ENCODE data around the gene FUS.
"Not testable (repeated sequence)": the region's sequence is repeated elsewhere in the genome, so short reads cannot be mapped to it uniquely, and the experiment has no call there.

The FUS gene

DNA sequence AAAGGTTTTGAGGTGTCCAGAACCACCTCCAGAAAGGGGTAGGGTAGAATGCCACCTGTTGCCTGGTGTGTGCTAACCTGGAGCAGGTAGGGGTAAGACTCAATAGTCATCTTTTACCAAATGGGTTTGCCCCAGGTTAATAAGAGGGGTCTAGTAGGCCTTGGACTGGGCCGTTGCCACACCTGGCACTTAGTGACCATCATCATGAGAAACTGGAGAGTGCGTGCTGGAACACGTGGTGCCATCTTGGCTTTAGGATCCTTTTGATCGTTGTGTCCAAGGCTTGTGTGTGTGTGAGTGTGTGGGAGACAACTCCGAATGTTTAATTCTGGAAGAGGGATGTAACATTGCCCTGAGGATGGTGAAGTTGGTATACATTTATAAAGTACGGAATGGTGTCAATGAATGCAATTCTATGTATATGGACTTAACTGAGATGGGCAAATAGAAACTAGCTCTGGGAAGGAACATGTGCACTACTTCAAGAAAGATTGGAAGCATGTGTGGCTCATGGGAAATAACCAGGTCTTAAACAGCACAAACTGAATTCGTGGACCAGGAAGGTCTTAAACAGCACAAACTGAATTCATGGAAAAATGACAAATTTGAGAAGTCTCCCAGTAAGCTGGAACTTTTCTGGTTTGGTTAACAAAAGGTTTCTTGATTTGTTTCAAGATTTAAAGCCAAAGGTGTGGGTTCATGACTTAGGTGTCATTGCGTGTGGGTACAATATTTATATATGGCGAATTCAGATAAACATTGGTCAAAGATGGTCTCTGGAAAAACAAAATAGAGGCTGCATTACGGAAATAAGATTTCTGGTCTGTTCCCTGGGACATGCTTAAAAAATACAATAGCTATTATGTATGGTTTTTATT is 7.2 kb downstream of the FUS start:
- DNase-seq (ENCODE audit: low spot score) = no peak

- no peak for DNase-seq (ENCODE audit: low spot score)
Observed at GRCh38 chr16:31187808-31188189, 7.9 kb downstream of the FUS start.

DNA sequence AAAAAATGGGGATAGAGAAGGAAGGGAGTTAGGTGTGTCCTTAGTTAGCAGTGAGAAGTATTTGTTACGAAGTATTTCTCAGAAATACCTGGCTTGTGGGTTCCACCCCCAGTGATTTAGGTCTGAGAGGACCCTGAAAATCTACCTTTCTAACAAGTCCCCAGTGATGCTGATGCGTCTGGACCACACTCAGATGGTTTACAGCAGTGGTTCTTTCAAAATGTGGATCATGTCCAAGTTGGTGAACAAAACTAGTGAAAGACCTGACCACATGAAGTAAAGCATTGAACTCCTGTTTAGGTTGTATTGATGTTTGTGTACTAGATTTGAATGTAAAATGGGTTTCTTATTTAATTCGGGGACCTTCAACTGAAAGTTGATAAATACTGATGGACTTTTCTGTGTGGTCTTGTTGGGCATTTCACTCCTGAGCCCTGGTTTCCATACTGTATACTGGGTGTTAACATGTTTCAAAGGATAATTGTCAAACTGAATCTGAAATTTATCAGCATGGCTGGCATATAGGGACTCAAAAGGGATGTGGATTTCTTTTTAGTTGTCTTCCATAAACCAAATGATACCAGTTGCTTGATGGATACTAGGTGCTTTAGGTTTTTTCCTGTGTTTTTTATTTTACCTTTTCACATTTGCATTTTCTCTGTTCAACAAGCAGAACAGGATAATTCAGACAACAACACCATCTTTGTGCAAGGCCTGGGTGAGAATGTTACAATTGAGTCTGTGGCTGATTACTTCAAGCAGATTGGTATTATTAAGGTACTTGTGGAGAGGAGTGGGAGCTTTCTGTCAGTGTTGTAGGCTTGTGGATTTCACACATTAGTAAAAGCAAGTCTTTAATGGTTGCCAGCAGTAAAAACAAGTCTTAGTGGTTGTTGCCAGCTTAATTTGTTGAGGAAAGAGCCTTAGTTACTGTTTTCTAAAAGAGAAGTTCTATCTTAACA is 8.8 kb downstream of the FUS start:
- DNase-seq (ENCODE audit: low spot score) = no peak

DNA sequence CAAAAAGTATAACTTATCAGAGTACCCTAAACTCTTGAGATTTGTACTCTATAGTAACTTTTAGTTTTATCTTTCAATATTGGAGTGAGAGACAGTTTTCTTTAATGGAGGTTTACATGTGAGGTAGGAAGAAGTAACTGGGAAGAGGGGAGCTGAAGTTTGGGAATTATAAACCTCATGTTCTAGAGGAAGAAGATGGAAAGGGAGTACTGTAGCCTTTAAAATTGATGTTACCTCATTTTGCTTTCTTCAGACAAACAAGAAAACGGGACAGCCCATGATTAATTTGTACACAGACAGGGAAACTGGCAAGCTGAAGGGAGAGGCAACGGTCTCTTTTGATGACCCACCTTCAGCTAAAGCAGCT is 9.5 kb downstream of the FUS start:
- DNase-seq (ENCODE audit: low spot score) = no peak

- DNase-seq (ENCODE audit: low spot score) = no peak
Observed at GRCh38 chr16:31190061-31190460, 10.1 kb downstream of the FUS start.

GRCh38 chr16:31190818-31191444 is 11.0 kb downstream of the FUS start:
- DNase-seq (ENCODE audit: low spot score) = no peak

GRCh38 chr16:31191697-31192428 is 11.9 kb downstream of the FUS start:
- DNase-seq (ENCODE audit: low spot score) = no peak

- no peak for DNase-seq (ENCODE audit: low spot score)
Observed at GRCh38 chr16:31192856-31193642, 13.1 kb downstream of the FUS start.

DNA sequence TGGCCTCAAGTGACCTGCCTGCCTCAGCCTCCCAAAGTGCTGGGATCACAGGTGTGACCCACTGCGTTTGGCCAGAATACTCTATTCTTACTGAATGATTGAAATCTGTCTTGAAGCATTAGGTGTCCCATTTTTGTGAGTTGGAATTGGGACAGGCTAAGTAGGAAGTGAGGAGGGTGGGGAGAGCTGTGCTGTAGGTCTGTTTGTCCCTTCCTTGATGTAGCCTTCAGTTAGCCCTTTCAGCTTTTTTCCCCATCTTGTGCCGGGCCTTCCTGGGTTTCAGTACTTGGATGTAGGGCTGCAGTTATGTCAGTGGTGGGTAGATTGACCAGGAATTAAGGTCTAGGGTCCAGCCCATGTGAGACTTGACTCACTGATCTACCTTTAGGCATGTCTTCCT is 13.9 kb downstream of the FUS start:
- DNase-seq (ENCODE audit: low spot score) = no peak

- DNase-seq (ENCODE audit: low spot score) = no peak
Observed at GRCh38 chr16:31194898-31195297, 15.0 kb downstream of the FUS start.

DNA sequence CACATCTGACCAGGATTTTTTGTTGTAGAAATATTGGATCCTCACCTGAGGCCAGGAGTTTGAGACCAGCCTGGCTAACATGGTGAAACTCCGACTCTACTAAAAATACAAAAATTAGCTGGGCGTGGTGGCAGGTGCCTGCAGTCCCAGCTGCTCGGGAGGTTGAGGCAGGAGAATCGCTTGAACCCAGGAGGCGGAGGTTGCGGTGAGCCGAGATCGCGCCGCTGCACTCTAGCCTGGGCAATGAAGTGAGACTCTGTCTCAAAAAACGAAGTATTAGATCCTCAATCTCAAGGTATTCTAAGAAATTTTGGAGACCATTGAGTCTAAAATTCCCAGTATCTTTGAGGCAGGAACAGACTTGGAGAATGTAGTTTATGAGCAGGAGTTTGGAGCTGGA is 15.9 kb downstream of the FUS start:
- DNase-seq (ENCODE audit: low spot score) = not testable (repeated sequence)

DNA sequence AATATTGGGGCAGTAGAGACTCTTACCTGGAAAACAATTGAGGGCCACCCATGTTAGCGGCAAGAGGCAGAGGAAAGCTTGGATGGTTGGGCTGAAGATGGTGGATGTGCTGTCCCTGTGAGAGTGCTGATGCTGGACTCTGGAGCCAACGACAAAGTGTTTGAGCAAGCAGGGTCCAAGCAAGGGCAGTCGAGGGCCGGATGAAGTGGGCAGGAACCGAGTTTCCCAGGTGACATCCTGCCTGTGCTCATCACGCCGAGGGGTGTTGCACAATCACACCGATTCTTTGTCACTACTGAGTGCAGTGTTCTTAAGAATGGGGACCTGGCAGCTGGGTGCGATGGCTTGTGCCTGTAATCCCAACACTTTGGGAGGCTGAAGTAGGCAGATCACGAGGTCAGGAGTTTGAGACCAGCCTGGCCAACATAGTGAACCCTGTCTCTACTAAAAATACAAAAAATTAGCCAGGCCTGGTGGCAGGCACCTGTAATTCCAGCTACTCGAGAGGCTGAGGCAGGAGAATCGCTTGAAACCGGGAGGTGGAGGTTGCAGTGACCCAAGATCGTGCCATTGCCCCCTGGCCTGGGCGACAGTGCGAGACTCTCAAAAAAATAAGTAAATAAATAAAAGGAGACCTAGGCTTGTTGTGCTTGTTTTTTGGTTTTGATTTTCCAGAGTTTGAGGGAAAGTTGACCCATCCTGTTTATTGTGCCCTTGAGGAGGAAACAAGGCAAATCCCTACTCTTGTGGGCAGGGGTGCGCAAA is 16.6 kb downstream of the FUS start:
- DNase-seq (ENCODE audit: low spot score) = no peak

GRCh38 chr16:31198207-31198882 is 18.4 kb downstream of the FUS start:
- DNase-seq (ENCODE audit: low spot score) = no peak

- DNase-seq (ENCODE audit: low spot score) = no peak
Observed at GRCh38 chr16:31199430-31200041, 19.6 kb downstream of the FUS start.

DNA sequence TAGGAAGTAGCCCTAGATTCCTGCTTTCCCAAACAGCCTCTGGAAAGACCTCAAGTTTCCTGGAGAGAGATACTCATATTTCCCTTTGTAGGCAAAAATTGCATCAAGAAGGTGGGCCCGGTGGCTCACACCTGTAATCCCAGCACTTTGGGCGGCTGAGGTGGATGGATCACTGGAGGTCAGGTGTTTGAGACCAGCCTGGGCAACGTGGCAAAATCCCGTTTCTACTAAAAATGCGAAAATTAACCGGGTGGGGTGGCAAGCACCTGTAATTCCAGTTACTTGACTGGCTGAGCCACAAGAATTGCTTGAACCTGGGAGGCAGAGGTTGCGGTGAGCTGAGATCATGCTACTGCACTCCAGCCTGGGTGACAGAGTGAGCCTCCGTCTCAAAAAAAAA is 20.2 kb downstream of the FUS start:
- not testable (repeated sequence) for DNase-seq (ENCODE audit: low spot score)

DNA sequence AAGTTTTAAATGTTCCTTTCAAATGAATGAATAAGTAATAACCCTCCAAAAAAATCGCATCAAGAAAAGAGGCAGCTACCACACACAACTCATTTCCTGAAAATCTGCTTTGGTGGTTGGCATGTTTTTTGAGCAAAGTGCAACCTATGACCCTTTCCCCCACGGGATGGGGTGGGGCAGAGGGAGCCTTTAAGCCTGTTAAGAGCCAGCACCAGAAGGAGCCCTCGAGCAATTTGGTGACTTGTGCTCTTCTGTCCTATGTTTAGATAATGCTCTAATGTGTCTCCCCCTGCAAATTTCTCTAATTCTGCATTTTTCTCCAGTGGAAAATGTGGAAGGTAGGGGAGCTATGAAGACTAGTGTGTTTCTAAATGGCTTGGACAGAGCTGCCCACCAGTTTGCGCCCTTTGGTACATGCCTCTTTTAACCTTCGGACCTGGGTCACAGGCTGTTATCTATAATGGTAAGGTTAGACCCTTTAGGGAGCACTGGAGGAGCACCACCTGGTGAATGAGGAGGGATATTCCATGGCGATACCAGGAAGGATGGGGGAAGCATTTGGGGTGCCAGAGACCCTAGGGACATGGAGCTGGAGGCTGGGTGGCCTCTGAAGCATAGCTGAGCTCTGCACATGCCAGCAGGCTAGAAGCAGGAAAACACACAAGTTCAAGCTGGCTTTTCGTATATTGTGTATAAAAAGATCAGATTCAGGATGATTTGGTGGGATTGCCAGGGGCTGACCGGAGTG is 21.1 kb downstream of the FUS start:
- no peak for DNase-seq (ENCODE audit: low spot score)

- DNase-seq (ENCODE audit: low spot score) = peak; percentile 38
Observed at GRCh38 chr16:31201582-31202413, 21.9 kb downstream of the FUS start.
